Measurements from ENCODE around the gene NALCN.

- TF ChIP-seq POLR2A (IDR thresholded peaks at IDR 0.05) (no peak), CTCF (IDR thresholded peaks at IDR 0.05) (no peak)
Measured at GRCh38 chr13:101265934-101266333, 150.4 kb downstream of the NALCN start.

All from right lobe of liver (tissue), 4 donors.